Non-pigmented ciliary epithelial cell (primary cell): ENCODE results near the gene DOCK1.

Experiments
- DNase-seq: peaks from one replicate; pipeline ENCODE4 v3.0.0-alpha.2; 2010; ENCODE audit warnings: low read depth

DOCK1 gene

DNA sequence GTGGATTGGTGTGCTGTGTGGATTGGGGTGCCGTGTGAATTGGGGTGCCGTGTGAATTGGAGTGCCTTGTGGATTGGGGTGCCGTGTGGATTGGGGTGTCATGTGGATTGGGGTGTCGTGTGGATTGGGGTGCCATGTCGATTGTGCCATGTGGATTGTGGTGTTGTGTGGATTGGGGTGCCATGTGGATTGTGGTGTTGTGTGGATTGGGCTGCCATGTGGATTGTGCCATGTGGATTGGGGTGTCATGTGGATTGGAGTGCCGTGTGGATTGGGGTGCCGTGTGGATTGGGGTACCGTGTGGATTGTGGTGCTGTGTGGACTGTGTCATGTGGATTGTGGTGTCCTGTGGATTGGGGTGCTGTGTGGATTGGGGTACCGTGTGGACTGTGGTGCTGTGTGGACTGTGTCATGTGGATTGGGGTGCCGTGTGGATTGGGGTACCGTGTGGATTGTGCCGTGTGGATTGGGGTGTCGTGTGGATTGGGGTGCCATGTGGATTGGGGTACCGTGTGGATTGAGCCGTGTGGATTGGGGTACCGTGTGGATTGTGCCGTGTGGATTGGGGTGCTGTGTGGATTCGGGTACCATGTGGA is 523.3 kb downstream of the DOCK1 start:
- no peak for DNase-seq

DNA sequence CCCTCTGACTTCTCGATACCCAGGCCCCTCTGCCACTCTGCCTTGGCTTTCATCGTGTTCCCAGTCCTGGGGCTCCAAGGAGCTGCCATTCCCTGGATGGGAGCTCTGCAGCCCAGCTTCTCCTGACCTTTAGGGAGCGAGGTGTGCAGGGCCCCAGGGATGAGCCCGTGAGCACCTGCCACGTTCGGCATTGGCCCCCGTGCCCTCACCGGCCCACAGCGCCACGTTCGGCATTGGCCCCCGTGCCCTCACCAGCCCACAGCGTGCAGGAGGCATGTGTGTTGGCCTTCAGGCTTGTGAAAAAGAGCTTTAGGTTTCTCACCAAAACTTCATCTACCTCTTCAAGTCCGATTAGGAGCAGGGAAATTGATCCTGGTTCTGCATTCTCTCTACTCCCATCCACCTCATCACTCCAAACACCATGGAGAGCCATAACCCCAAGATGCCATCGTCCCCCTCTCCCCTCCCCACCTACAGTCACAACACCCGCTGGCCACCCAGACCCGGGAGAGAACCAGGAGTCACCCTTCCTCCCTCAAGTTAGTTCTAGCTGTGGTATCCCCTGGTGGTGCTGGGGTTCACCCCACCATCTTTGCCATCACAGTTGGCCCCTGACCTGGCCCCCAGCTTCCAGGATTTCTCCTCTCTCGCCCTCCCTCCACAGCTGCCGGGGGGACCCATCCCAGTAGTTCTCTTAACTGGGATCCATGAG is 524.5 kb downstream of the DOCK1 start:
- no peak for DNase-seq

GRCh38 chr10:127431525-127431924 is 526.3 kb downstream of the DOCK1 start:
- DNase-seq = no peak

GRCh38 chr10:127434006-127434405 is 528.8 kb downstream of the DOCK1 start:
- no peak for DNase-seq

- DNase-seq = no peak
These were observed 530.0 kb downstream of the DOCK1 start for GRCh38 chr10:127435246-127435645.

- no peak for DNase-seq
These were observed 535.1 kb downstream of the DOCK1 start for GRCh38 chr10:127440371-127440770.

DNA sequence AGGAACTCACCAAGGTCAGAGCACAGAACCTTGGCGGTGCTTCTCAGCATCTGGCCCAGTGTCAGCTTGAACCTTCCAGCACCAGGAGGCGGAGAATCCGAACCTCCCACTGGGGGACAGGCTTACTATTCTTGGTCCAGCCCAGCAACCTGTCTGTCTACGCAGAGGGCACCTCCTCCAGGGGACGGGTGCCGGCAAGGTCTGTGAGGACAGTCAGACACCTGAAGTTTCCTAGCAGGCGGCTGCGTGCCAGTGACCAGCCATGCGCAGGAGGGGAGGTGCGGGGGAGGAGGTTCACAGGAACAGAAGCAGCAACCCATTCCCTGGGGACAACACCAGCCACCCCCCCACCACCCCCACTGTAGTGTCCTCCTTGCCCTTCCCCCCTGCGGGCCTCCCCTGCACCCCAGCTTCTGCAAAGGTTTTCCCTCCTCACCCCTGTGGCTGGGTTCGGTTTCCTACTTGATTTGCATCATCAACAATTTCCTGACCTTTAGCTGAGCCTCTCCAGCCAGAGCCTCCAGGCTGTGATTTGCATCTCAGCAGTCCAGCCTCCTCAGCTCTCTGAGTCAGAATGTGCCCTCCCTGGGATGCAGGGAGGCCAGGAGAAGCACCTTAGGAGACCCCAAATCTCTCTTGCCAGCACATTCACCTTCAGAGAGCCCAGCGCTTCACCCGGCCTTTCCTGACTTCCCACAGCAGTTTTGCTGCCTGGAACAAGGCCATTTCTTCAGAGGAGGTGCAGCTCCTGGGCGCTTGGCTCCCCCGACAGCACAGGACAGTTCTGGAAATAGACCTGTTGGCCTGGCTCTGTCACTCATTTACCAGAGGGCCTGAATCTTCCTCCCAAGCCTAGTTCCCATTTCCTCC is 536.4 kb downstream of the DOCK1 start:
- DNase-seq = no peak

DNA sequence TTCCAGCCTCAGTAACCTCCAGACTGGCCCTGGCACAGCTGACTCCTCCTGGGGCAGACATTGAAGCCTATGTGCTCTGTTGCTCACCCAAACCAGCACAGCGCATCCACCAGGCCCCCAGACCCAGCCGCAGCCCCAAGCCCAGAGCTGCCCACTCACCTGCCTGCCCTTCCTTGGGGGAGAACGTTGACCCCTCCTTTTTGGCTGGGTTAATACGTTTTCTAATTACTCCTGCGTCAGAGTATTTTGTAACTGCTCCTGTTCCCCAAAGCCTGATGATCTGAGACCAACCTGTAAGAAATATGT is 536.9 kb downstream of the DOCK1 start:
- no peak for DNase-seq

- DNase-seq = no peak
These were observed 538.9 kb downstream of the DOCK1 start for GRCh38 chr10:127444155-127444554.

DNA sequence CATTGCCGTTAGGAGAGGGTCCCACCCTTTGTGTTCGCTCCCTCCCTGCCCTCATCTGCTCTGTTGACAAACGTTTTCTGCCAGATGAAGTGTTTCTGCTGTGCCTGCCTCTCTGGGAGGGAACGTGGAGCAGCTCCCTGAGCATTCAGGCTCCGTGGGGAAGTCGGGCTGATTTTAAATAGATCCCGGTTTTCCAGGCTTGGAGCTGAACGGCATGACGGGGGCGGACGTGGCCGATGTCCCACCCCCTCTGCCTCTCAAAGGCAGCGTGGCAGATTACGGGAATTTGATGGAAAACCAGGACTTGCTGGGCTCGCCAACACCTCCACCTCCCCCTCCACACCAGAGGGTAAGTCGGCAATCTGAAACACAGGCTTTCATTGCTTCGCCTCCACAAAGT is 542.0 kb downstream of the DOCK1 start:
- DNase-seq = no peak

DNA sequence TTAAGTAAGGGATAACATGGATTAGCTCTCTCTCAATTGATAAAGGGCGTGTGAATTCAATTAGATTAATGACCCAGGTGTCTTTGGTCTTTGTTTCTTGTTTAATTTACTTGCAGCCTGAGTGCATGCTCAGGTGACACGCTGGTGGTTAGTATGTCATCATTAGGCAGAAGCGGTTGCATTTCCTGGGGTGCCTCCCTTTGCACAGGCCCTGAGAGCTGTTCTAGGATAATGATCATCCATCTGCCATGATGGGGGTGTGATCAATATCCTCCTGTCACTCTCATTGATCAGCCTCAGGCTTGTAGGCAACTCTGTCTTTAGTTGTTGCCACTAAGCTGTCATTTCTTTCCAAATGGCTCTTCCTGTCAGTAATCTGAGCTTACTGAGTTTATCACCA is 544.3 kb downstream of the DOCK1 start:
- DNase-seq = no peak

DNA sequence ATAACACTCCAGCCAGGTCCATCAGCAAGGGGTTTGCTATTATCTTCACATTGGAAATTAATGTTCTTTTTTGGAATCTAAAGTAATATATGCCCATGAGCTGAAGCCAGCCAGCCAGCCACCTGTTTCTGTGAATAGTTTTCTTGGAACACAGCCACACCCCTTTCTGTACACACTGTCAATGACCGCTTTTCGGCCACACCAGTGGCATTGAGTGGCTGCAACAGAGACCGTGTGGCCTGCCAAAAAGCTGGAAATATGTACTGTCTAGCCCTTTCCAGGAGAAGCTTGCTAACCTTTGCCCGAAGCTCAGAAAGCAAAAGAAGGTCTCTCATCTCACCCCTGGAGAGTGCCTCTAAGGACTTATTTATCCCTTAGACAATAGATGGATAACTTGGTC is 545.4 kb downstream of the DOCK1 start:
- DNase-seq = no peak

DNA sequence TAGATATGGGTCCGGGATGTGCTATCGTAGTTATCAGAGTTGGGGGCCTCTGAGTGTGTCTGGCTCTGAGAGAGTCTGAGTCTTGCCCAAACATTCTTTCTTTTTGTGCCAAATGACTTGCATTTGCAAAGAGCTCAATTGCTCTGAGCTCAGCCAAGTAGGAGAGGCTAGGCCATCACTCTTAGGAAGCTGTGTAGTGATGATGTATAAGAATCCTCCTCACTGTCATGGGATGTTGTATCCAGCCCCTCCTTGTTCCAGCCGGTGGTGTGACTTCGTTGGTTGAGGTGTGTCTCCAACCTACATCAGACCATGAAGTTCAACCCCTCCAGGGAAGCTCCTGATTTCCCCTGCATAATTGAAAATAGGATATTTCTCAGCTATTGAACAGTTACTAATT is 546.4 kb downstream of the DOCK1 start:
- DNase-seq = no peak

- no peak for DNase-seq
These were observed 547.3 kb downstream of the DOCK1 start for GRCh38 chr10:127452568-127452967.

- no peak for DNase-seq
These were observed 548.5 kb downstream of the DOCK1 start for GRCh38 chr10:127453706-127454105.

- DNase-seq = no peak
These were observed 550.9 kb downstream of the DOCK1 start for GRCh38 chr10:127456122-127456521.

DNA sequence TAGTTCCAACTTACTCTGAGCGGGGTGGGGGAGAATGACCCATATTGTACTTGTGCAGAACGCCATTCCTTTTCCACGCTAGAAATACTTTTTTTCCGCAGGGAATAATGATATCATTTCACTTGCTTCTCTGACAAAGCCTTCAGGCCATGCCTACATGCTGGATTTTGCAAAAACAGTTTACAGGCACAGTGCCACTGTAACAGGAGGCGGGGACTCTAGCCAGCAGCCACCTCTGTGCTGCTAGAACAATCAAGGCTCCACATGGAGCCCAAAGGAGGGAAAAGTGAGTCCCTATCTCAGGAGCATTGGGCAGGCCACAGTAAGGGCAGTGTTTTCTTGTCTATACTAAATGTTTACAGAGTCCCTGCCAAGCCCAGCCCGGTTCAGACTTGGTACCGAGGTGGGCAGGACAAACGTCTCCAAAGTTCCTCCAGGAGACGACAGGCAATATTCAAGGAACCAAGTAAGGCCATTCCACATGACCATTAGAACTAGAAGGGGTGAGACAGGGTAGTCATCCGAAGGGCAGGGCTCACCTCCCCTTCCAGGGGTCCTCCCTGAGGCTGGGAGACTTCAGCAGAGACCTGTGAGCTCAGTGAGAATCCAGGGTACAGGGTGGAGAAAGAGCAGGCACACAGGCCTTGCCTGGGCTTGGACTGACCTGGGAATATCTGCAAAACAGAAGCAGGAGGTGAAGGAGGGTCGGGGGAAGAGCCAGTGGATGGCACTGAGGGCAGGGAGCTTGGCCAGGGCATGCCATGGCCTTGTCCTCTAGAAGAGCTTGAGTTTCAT is 553.0 kb downstream of the DOCK1 start:
- no peak for DNase-seq

DNA sequence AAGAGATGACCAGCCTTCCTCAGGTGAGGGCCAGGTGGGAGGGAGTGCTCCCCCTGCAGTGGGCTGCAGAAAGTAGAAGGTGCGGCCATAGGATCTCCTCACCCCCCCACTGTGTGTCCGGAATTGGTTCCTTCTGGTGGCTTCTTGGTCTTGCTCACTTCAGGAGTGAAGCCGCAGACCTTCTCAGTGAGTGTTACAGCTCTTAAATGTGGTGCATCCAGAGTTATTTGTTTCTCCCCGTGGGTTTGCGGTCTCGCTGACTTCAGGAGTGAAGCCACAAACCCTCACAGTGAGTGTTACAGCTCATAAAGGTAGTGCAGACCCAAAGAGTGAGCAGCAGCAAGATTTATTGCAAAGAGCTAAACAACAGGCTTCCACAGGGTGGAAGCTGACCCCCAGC is 553.6 kb downstream of the DOCK1 start:
- no peak for DNase-seq

DNA sequence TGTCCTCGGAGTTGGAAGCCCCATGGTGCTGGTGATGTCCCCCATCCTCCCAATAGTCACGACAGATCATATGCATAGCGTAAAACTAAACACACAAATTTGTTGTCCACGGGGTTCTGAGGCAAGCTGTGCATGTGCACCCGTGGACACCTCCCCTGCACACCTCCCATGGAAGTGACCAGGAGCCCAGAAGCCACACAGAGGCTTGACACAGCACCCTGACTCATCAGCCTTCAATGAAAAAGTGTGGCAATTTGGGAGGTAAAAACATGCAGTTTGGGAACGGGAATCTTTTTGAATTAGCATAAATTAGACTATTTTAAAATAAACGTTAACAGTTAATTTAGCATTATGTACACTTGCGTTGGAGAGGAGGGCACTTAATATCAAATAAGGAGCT is 554.7 kb downstream of the DOCK1 start:
- no peak for DNase-seq

DNA sequence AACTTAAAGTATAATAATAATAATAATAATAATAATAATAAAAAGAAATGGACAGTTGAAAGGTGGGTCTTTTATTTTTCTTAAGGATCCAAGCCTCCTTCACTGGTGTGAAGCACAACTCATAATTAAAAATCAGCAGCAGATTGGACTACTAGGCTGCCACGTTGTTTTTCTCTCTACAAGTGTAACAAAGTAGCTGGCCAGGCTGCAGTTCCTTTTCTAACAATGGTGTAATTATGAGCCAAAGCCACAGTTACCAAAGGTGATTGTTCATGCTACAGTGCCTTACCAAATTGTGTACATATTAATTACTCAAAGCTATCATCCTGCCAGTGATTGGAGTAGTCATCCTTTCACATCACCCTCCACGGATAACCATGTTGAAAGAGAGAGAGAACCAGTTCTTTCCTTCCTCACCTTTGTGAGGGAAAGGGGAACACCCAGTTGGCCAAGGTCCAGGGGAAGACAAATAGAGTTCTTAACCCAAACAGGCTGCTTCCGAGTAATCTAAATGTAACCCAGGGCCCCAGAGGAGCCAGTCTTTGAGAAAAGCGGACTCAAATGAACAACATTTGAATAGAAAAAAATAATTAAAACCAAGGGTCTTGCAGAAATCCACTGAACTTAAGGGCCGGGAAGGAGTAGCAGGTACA is 557.5 kb downstream of the DOCK1 start:
- DNase-seq = no peak

DNA sequence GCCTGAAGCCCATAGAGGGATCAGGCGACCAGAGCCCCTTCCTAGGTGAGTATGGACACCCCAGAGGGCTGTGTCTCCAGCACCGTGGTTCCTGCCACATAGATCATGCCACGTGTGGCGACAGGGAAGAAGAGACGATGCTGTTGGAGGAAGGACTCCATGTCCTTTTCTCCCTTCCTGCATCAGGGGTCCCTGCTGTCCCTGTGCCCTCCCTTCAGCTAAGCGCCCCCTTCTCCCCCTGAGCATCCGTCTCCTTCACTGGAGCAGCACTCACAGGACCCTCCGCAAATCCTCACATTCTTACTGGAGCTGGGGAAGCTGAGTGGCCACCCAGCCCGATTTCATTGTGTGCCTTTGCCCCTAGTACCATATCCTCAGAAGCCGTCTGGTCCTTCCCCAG is 558.3 kb downstream of the DOCK1 start:
- DNase-seq = no peak

GRCh38 chr10:127464561-127464960 is 559.3 kb downstream of the DOCK1 start:
- DNase-seq = no peak
